HG03175 (cell line): ENCODE results near the gene SMOC1.

Source experiments
- ATAC-seq: cut with Tn5 transposase; IDR thresholded peaks from one replicate; pipeline ENCODE4 v1.9.1; 2021; ENCODE audit warnings: mild to moderate bottlenecking, moderate library complexity; ENCODE audit not compliant: unreplicated experiment

The SMOC1 gene

GRCh38 chr14:69861025-69861569 lies 18.1 kb upstream of the SMOC1 start:
- ATAC-seq = no peak

GRCh38 chr14:69863083-69863482 lies 16.1 kb upstream of the SMOC1 start:
- no peak for ATAC-seq

- no peak for ATAC-seq
Observed at GRCh38 chr14:69865701-69866365, 13.4 kb upstream of the SMOC1 start.

GRCh38 chr14:69868363-69868963 lies 10.8 kb upstream of the SMOC1 start:
- no peak for ATAC-seq

GRCh38 chr14:69870613-69871012 lies 8.6 kb upstream of the SMOC1 start:
- no peak for ATAC-seq

- ATAC-seq = no peak
Observed at GRCh38 chr14:69873877-69874780, 5.1 kb upstream of the SMOC1 start.

GRCh38 chr14:69876221-69876847 lies 2.9 kb upstream of the SMOC1 start:
- no peak for ATAC-seq

GRCh38 chr14:69876848-69877306 lies 2.3 kb upstream of the SMOC1 start:
- ATAC-seq = no peak

GRCh38 chr14:69877492-69877891 lies 1.7 kb upstream of the SMOC1 start:
- ATAC-seq = no peak

GRCh38 chr14:69878251-69878650 lies 965 bp upstream of the SMOC1 start:
- ATAC-seq = no peak

- ATAC-seq = no peak
Observed at GRCh38 chr14:69880044-69880487, 850 bp downstream of the SMOC1 start.

- ATAC-seq = no peak
Observed at GRCh38 chr14:69880893-69881292, 1.7 kb downstream of the SMOC1 start.

- no peak for ATAC-seq
Observed at GRCh38 chr14:69882116-69882864, 3.1 kb downstream of the SMOC1 start.

- ATAC-seq = no peak
Observed at GRCh38 chr14:69882915-69883314, 3.7 kb downstream of the SMOC1 start.

GRCh38 chr14:69886453-69887242 lies 7.4 kb downstream of the SMOC1 start:
- no peak for ATAC-seq

GRCh38 chr14:69887740-69888657 lies 8.8 kb downstream of the SMOC1 start:
- no peak for ATAC-seq

- no peak for ATAC-seq
Observed at GRCh38 chr14:69891422-69891821, 12.2 kb downstream of the SMOC1 start.

- ATAC-seq = no peak
Observed at GRCh38 chr14:69895109-69895508, 15.9 kb downstream of the SMOC1 start.
